Adrenal gland (tissue), 12 donors: ENCODE data around the gene CNGB1. TPM values are rescaled to one million over a fixed set of nuclear protein-coding genes. Genes with fewer than 3 reads are reported as not detected.

Experiments used
- DNase-seq, 7 donors: peaks; one replicate each; pipeline ENCODE4 v3.0.0-alpha.2; 2019 to 2020
- H3K27ac ChIP-seq, 5 donors: fragments of 200-600 bp; sonication (generic) in 4 of 5; 1 replicate in 3 of 5; 2 replicates in 2 of 5; pipeline versions ENCODE4 v1.5.1 to v1.8.0; 2016 to 2020; ENCODE audit warnings: mild to moderate bottlenecking in 1 of 5
- H3K27me3 ChIP-seq: fragments of 200-600 bp; 2 replicates; pipeline ENCODE4 v1.8.0; 2021
- H3K36me3 ChIP-seq, 2 donors: fragments of 200-600 bp; replicated peaks in 1 of 2; 1 replicate in 1 of 2; 2 replicates in 1 of 2; pipeline versions ENCODE4 v1.5.1 to v1.8.0; 2018 to 2022
- H3K4me1 ChIP-seq, 2 donors: fragments of 200-600 bp; replicated peaks in 1 of 2; 1 replicate in 1 of 2; 2 replicates in 1 of 2; pipeline versions ENCODE4 v1.5.1 to v1.8.0; 2018 to 2021
- H3K4me3 ChIP-seq, 4 donors: fragments of 200-600 bp; sonication (generic) in 3 of 4; one replicate each; pipeline ENCODE4 v1.5.1; 2016 to 2018
- H3K9me3 ChIP-seq, 3 donors: fragments of 200-600 bp; sonication (generic) in 1 of 3; replicated peaks in 1 of 3; 1 replicate in 2 of 3; 2 replicates in 1 of 3; pipeline versions ENCODE4 v1.5.1 to v1.8.0; 2016 to 2021
- POLR2A ChIP-seq, 2 donors: fragments of 450-650 bp; IDR thresholded peaks; one replicate each; pipeline ENCODE4 v1.6.1; 2017; ENCODE audit warnings: antibody characterized with exemption in 2 of 2, mild to moderate bottlenecking in 2 of 2, moderate library complexity in 1 of 2
- WGBS, 4 donors: extraction: QIAGEN DNeasy Blood & Tissue Kit in 2 of 4; methylation state at CpG; one replicate each; pipeline versions ENCODE4 v1.1.5 to v1.1.7; 2013 to 2017; 5-methylcytosine and 5-hydroxymethylcytosine counted together
- intact Hi-C, 2 donors: fragments of 100-400 bp; cut with DNase I; formaldehyde crosslinking; loops; one replicate each; pipeline versions ENCODE4 v1.14.1 to v1.15.0; 2022 to 2023
- polyA plus RNA-seq, 3 donors: library from polyadenylated mRNA; stranded (reverse); fragments of 200-250 nt in 2 of 3; fragments of 350-450 nt in 1 of 3; fragmentation: Illumina TruSeq in 1 of 3; extraction: RNeasy Lipid Tissue Mini Kit (QIAGEN cat#74804) in 1 of 3; gene quantifications; one replicate each; pipeline ENCODE4 v1.2.3, GENCODE V29; 2013 to 2014
- total RNA-seq, 9 donors: library from RNA; depleted of rRNA in 4 of 9; stranded (reverse); fragments of >200 nt in 4 of 9; fragments of 120-200 nt in 1 of 9; fragmentation: NEBNext Ultra II Directional in 1 of 9; extraction: Animal tissue kit (Norgen Biotek cat#: 25700) in 1 of 9; gene quantifications; one replicate each; pipeline versions ENCODE4 v1.1.0 to v1.2.4, GENCODE V29; 2013 to 2023
- TF ChIP-seq, protein P1 (sequence below), 6 experiments: fragments of 450-650 bp in 4 of 6; fragments of 200-600 bp in 2 of 6; sonication (generic) in 1 of 6; IDR thresholded peaks; 1 replicate in 5 of 6; 2 replicates in 1 of 6; pipeline versions ENCODE4 v1.5.1 to v1.8.0; 2016 to 2021; ENCODE audit warnings: antibody characterized with exemption in 6 of 6, mild to moderate bottlenecking in 2 of 6, moderate library complexity in 1 of 6
- donor health status: healthy with polysubstance abuse.
- donor health status: Bipolar disorder and iron deficiency.
- donor health status: DM: yes; HTN: yes; CAD: no.
- donor health status: DM: no; HTN: no; CAD: no.
- donor health status: DM: no; HTN: no; CAD: no.
- donor health status: DM: yes; HTN: yes; CAD: no.

Gene CNGB1
- total and polyA plus RNA-seq, 12 donors, result 0.67 to 2.4 (median 1.5) TPM; not detected in 5

DNA sequence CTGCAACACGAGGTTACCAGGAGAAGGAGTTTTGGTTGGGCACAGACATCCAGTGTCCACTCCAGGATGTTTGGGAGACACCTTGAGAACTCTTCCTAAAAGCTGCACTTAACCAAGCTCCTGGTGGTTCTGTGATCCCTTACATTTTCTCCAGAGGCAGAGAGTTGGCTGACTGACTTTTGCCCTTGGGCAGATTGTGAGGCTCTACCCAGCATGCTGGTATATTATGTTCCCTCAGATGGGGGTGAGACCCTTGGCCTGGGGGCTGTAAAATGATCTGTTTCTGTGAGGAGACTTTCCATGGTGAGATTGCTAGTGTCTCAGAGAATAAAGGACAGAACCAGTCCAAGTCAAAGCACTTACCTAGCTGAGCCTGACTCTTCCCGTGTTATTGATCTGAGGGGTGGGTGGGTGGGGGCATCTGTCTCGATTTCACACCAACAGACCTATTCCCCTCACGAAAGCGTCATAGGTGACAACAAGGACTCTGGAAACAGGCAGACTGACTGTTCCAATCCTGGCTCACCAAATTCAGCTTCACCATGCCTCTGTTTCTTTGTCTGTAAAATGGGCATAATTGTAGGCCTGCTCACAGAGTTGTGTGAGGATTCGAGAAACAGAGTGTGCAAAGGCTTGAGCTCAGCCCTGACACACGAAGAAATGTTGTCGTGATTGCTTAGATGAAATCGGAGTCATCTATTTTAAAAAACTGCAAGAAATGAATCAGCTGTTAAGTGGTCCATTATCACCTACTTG lies 42.5 kb upstream of the CNGB1 start:
- Histone ChIP-seq H3K9me3 (no peaks in the 10 kb centered on the region), H3K27me3 (no peaks in the 10 kb centered on the region), H3K4me1 (peaks cover 4 to 5% of the 10 kb centered on the region in 2 donors), H3K36me3 (peaks cover 0 to 47% of the 10 kb centered on the region in 2 donors), H3K4me3 (no peak overlapping the region), H3K27ac (no peak overlapping the region)
- TF ChIP-seq, protein P1, sequence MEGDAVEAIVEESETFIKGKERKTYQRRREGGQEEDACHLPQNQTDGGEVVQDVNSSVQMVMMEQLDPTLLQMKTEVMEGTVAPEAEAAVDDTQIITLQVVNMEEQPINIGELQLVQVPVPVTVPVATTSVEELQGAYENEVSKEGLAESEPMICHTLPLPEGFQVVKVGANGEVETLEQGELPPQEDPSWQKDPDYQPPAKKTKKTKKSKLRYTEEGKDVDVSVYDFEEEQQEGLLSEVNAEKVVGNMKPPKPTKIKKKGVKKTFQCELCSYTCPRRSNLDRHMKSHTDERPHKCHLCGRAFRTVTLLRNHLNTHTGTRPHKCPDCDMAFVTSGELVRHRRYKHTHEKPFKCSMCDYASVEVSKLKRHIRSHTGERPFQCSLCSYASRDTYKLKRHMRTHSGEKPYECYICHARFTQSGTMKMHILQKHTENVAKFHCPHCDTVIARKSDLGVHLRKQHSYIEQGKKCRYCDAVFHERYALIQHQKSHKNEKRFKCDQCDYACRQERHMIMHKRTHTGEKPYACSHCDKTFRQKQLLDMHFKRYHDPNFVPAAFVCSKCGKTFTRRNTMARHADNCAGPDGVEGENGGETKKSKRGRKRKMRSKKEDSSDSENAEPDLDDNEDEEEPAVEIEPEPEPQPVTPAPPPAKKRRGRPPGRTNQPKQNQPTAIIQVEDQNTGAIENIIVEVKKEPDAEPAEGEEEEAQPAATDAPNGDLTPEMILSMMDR (IDR thresholded peaks at IDR 0.05), result no peak
- TF ChIP-seq POLR2A (IDR thresholded peaks at IDR 0.05), result no peak
- WGBS, 4 donors, result 86 to 93% (median 90%) methylated on average over 8 to 9 of the region's 9 CpGs
- intact Hi-C loops, result no loop called here
- DNase-seq, result no peak

DNA sequence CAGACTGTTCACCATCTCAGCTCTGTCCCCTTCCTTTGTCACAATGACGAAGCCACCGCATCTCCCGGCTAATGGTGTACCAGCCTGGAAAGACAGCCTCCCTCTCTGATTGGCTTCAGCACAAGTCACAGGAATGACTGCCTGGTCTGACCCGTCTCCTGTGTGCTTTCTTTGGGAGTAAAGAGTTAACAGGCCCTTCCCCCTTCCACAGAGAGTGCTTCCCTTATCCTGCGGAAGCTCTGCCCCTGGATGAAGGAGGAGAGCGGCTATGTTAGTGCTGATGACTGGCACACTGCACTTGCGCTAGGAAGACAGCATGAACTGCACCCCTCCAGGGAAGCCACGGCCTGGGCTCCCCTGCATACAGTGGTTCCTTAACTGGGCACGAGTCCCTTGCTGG lies 41.6 kb upstream of the CNGB1 start:
- Histone ChIP-seq H3K36me3 (peaks cover 0 to 44% of the 10 kb centered on the region in 2 donors), H3K27ac (no peak overlapping the region), H3K4me3 (no peak overlapping the region), H3K27me3 (no peaks in the 10 kb centered on the region), H3K4me1 (peaks cover 4 to 5% of the 10 kb centered on the region in 2 donors), H3K9me3 (no peaks in the 10 kb centered on the region)
- intact Hi-C loops, result no loop called here
- TF ChIP-seq, protein P1 (IDR thresholded peaks at IDR 0.05), result no peak
- TF ChIP-seq POLR2A (IDR thresholded peaks at IDR 0.05), result no peak
- WGBS, 4 donors, result 73 to 86% (median 83%) methylated on average over 9 of the region's 9 CpGs
- no peak for DNase-seq

DNA sequence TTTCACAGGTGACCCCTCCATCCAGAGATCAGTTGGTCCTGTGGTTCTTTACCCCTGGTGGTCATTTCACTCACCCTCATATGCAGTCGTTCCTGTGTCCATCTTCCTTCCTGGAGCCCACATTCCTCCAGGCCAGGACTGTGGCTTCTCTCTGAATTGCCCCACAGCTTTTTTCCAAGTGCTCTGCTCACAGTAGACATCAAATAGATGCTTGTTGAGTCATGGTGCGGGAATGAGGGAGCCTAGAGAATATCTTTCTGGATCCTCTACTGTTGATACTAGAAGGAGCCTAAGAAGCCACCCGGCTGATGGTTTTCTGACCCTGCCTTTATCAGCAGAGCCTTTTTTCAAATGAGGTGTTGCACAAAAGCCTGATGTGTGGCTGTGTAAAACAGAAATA lies 40.7 kb upstream of the CNGB1 start:
- H3K4me1 ChIP-seq, result peaks cover 4 to 5% of the 10 kb centered on the region in 2 donors
- no peaks in the 10 kb centered on the region for H3K27me3 ChIP-seq
- no peak for TF ChIP-seq POLR2A (IDR thresholded peaks at IDR 0.05)
- TF ChIP-seq, protein P1 (IDR thresholded peaks at IDR 0.05), result no peak
- intact Hi-C loops, result no loop called here
- H3K27ac ChIP-seq, result no peak overlapping the region
- no peak for DNase-seq
- H3K36me3 ChIP-seq, result peaks cover 0 to 36% of the 10 kb centered on the region in 2 donors
- 77 to 95% (median 90%) methylated on average over 3 of the region's 3 CpGs for WGBS, 4 donors
- no peaks in the 10 kb centered on the region for H3K9me3 ChIP-seq
- H3K4me3 ChIP-seq, result no peak overlapping the region

DNA sequence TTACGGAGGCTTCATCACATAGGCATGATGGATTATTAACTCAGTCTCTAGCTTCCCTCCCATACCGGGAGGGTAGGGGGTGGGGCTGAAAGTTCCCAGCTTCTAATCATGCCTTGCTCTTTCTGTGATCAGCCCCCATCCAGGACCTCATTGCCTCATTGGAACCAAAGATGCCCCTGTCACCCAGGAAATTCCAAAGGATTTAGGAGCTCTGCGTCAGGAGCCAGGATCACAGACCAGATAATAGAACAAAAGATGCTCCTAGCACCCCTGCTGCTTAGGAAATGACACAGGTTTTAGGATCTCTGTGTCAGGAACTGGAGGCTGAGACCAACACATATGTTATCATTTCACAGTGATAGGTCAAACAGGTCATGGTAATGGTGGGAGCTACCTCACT lies 40.0 kb upstream of the CNGB1 start:
- Histone ChIP-seq H3K27me3 (no peaks in the 10 kb centered on the region), H3K27ac (no peak overlapping the region), H3K4me3 (no peak overlapping the region), H3K9me3 (no peaks in the 10 kb centered on the region), H3K36me3 (peaks cover 0 to 36% of the 10 kb centered on the region in 2 donors), H3K4me1 (peaks cover 4 to 5% of the 10 kb centered on the region in 2 donors)
- 85 to 88% (median 86%) methylated on average over 3 of the region's 3 CpGs for WGBS, 4 donors
- intact Hi-C loops, result no loop called here
- DNase-seq, result no peak
- TF ChIP-seq, protein P1 (IDR thresholded peaks at IDR 0.05), result no peak
- TF ChIP-seq POLR2A (IDR thresholded peaks at IDR 0.05), result no peak
